GM13977 (cell line): Measurements from ENCODE around the gene ASB4.

Source experiments
- DNase-seq: peaks from one replicate; pipeline ENCODE4 v3.0.0; 2012; ENCODE audit warnings: low spot score
- CTCF ChIP-seq: IDR thresholded peaks from 2 replicates; pipeline ENCODE4 v1.5.1; 2012; ENCODE audit warnings: mild to moderate bottlenecking, control low read depth; ENCODE audit not compliant: insufficient read depth; ENCODE audit errors: extremely low read depth, missing control alignments
- in situ Hi-C: fragments of 300-500 bp; cut with MboI; formaldehyde crosslinking; loops from one replicate; pipeline ENCODE4 v1.12.0; 2022; ENCODE audit warnings: low sequenced_read_pairs, low pct_unique_long_range_greater_than_20kb, mixed read lengths, inconsistent platforms; ENCODE audit not compliant: unreplicated experiment

The ASB4 gene

DNA sequence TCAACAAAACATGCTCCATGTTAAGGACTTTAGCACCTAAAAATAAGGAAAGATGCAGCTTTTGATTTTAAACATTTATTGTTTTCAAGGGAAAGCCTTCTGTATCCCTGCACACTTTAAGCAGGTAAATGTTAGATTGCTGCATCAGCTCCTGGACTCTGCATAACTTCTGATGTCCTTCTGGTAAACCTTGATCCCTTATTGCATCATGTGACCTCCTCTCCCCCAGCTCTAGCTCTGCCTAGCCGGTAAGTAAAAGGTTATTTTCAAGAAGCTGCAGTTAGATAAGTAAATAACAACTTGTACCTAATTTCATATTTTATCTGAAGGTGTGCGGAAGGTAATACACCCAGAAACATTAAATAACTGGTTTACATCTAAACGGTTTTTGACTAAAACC, 73.1 kb downstream of the ASB4 start:
- in situ Hi-C loops = no loop called here
- DNase-seq = no peak
- TF ChIP-seq CTCF = no peak

- in situ Hi-C loops = no loop called here
- DNase-seq = no peak
- TF ChIP-seq CTCF = no peak
Measured at GRCh38 chr7:95560674-95561073, 74.9 kb downstream of the ASB4 start.

DNA sequence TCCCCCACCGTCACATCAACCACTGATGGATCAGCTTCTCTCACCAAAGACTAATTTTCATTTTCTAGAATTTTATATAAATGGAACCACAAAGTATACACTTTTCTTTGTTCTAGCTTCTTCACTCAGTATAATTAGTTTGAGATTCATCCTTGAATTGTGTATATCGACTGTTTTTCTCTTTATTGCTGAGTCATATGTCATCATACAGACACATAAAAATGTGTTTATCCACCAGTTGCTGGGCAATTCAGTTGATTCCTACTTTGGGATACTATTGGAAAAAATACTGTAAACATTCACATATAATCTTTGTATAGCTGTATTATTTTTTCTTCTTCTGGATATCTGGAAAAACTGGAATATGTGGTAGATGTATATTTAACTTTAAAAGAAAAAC, 84.0 kb downstream of the ASB4 start:
- no peak for DNase-seq
- TF ChIP-seq CTCF = no peak
- in situ Hi-C loops = no loop called here

- in situ Hi-C loops = no loop called here
- DNase-seq = no peak
- TF ChIP-seq CTCF = no peak
Measured at GRCh38 chr7:95577137-95577536, 91.4 kb downstream of the ASB4 start.

DNA sequence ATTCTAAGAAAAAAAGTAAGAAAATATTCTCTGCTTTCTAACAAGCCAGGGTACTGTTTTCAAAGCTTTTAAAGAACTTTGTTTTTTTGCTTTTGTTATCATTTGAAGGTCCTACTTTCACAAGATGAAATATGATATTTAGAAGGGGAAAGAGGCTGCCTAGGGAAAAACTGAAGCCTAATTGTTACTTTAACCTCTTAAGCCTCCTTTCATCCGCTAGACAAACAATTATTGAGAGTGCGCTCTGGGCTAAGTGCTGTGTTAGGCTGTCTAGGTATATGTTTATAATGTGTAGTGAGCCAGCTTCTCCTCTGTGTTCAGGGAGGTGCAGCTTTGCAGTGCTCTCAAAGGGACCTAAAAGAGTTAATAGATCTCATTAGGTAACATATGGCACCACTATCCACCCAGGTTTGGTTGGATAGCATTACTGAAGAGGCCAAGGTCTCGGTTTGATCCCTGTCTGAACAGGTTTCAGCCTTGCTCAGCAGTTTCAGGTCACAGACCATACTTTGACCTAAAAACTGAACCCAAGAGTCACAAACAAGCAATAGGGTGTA, 92.6 kb downstream of the ASB4 start:
- in situ Hi-C loops = no loop called here
- no peak for TF ChIP-seq CTCF

GRCh38 chr7:95579318-95579717, 93.6 kb downstream of the ASB4 start:
- DNase-seq = no peak
- TF ChIP-seq CTCF = no peak
- in situ Hi-C loops = no loop called here

More for the DNA sequence above, 92.6 kb downstream of the ASB4 start:
- no peak for DNase-seq

GRCh38 chr7:95581467-95581866, 95.7 kb downstream of the ASB4 start:
- in situ Hi-C loops = no loop called here
- no peak for TF ChIP-seq CTCF

More at GRCh38 chr7:95581467-95581866, 95.7 kb downstream of the ASB4 start:
- no peak for DNase-seq
